Stimulated activated CD8-positive, alpha-beta memory T cell treated with anti-CD3 and anti-CD28 coated beads, Interleukin-4, amount 100 ng/mL, for 24 hours (primary cell): Measurements from ENCODE around the gene HADHB.
A peak's percentile ranks its signal among the peaks of the same experiment; 100 is the strongest.
"Not testable (repeated sequence)": the region's sequence is repeated elsewhere in the genome, so short reads cannot be mapped to it uniquely, and the experiment has no call there.

Source experiments
- DNase-seq: peaks from one replicate; pipeline ENCODE4 v3.0.0-alpha.2; 2020; ENCODE audit warnings: low read depth

Gene HADHB

DNA sequence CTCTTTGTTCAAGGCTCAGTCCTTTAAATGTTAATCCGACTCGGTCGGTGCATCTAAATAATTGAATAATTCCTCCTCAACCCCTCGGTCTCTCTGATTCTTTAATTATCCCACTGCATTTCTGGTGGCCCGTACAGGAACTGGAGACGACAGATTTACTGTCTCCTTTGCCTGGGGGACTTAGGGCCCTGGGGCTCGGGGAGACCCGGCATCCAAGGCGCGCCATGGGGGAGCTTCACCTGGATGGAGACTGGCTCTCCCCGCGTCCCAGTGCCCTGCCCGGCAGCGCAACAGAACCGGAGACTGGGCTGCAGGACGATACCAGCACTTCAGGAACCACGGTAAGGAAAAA lies 53.5 kb downstream of the HADHB start:
- DNase-seq = no peak

DNA sequence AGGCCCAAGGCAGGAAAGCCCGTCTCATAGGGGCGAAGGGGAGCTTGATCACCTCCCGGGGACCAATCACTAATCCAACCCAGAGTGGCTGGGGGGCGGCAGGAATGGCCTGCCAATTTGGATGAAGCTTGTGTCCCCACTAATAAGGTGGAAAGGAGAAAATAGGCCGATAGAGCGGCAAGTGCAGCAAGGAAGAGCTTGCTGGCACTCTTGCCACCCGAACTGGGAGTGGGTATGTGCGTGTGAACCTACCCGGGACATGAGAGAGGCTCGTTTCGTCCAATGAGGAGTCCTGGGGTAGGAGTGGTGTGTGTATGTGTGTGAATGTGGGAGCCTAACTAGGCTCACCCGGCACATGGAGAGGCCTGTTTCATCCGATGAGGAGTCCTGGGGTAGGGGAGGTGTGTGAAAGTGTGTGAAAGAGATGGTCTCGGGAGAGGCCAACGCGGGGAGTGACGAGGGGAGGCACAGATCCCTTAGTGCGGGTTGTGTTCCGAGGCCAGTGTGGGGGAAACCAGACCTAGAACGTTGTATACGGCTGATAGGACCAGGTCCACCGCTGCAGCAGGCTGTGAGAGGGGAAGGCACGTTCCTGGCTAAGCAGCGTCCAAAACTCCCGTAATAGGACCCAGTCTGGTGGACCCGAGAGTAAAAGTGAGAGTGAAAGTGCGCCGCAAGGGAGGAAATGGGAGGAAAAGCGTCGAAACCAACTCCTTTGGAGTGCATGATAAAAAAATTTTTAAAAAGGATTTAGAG lies 54.1 kb downstream of the HADHB start:
- DNase-seq = no peak

DNA sequence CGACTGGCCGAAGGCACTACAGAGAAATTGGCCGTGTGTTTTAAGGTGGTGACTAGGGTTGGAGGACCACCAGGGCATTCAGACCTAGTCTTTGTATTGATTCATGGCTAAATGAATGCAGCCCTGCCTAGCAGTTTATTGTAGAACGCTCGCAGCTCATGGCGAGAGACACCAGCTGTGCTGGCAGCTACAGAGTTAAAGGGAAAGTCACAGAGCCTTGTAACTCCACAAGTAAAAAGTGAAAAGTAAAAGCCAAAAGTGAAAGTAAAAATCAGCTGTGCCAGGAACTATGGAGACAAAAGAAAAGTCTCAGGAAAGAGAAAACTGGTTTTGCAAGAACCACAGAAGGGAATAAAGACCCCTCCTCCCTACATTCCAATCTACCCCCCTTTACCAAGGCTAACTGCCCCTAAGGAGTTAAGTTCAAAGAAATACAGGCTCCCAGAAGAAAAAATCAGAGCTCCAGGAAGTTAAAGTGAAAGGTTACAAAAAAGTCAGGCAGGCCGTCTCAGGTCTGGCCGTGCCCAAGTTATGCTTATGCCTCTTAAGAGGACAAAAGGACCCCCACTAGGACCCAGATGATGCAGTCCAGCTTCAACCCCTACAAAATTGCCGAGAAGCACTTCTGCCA lies 54.8 kb downstream of the HADHB start:
- no peak for DNase-seq

DNA sequence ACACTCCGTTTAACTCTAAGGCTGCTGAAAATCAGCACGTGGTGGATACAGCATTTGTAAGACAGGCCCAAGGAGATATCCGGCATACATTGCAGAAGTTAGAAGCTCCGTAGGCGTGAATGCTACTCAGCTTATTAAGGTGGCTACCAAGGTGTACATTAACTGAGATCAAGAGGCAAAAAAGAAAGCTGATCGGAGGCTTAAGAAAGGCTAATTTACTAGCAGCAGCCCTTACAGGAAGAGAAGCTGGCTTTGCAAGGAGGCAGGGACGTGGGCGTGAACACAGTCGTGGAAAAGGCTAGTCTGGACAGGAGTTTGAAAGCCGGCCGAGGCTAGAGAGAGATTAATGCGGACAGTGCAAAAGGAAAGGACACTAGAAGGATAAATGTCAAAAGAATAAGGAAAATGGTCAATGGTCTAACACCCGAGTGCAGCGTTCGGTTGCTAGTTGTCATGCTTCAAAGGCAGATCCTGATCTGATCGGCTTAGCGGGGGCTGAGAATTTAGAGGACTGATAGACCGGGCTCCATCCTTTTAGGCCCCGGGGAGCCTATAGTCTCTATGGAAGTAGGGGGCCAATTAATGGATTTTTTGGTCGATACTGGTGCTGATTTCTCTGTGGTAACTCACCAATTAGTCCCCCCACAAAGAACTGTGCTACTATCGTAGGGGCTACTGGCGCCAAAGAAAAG lies 55.6 kb downstream of the HADHB start:
- DNase-seq = no peak

DNA sequence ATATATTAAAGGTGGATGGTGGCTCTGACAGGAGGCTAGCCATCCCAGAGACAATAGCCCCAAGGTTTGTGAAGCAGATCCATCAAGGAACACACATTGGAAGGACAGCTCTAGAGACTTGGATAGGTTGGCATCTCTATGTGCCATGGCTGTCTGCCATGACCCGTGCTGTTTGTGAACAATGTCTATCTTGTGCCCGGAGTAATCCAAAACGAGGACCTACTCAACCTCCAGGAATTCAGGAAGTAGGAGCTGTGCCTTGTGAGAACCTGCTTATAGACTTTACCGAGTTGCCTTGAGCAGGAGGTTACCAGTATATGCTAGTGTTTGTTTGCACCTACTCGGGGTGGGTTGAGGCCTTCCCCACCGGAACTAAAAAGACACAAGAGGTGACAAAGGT lies 58.1 kb downstream of the HADHB start:
- DNase-seq = no peak

DNA sequence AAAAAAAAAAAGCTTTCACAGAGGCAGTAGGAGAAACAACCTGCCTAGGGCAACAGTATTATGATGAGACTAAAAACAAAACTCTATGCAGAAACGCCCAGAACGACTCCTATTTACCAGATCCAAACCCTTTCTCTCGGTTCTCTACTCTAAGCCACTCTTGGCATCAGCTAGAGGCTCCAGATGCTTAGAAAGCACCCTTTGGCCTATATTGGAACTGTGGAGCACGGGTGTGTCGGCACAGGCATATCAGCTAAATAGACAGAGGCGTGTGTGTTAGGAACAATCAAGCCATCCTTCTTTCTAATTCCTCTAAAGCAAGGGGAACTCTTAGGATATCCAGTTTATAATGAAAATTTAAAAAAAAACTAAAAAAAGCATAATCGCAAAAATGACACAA lies 60.4 kb downstream of the HADHB start:
- not testable (repeated sequence) for DNase-seq

DNA sequence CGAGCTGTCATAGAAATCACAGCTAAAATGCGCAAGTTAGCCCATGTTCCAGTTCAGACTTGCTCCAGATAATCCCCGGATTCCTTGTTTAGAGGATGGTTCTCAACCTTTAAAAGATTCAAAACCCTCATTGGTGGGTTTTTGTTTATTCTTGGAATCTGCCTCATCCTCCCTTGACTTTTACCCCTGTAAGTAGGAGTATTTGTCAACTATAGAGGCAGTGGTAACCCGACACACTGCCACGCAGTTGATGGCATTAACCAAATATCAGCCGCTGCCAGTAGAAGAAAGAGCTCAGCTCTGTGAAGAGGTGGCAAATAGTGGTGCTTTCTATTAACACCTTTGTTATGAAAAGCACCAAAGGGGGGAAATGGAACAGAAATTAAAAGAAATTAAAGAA lies 60.8 kb downstream of the HADHB start:
- DNase-seq = no peak

DNA sequence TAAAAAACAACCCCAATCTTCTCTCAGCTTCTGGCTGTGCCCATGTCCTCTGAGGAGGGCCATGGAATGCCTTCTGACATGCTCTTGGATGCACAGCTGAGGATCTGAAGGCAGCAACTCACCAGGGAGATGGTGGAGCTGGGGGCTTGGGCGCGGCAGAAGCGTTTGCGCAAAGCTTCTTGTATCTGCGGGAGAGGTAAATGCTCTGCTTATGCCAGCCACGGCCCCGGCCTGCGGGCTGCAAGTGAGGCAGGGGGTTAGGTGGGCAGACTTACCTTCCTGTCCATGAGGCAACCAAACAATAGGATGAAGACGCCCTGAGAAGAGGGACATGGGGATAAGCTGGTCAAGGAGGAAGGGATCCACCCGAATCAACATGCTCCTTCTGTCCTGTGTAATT lies 65.2 kb downstream of the HADHB start:
- DNase-seq = no peak

DNA sequence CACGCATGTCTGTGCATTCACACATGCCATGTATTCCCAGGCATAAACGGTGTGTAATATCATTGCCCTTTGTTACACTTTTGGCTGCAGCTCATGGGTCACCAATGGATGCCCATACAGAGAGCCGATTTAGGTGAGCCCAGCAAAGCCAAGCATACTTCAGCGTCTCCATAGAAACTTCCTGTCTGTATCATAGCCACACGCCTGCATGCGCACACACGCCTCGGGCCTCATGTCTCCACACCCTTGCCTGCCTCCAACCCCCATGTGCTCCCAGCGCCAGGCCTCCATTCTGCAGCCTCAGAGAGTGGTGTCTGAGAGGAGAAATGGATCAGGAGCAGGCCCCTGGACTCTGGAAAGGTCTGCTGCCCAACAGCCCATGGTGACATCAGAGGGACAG lies 67.7 kb downstream of the HADHB start:
- DNase-seq = no peak

DNA sequence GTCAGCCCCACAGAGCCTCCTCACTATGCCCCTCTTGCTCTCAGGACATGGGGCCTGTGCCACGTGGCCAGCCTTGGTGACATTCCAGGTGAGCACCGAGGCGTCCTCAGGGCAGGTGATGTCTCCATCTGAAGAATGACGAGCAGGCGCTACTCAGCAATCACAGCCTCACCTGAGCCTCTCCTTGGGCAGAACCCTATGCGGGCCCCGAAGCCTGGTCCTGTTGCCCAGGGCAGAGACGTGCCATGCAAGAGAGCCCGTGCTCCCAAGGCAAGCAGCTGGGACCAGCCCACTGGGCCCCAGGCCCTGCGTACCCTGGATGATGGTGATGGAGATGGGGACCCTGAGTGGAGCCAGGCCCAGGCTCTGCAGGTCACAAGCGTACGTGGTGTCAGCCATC lies 68.7 kb downstream of the HADHB start:
- no peak for DNase-seq

DNA sequence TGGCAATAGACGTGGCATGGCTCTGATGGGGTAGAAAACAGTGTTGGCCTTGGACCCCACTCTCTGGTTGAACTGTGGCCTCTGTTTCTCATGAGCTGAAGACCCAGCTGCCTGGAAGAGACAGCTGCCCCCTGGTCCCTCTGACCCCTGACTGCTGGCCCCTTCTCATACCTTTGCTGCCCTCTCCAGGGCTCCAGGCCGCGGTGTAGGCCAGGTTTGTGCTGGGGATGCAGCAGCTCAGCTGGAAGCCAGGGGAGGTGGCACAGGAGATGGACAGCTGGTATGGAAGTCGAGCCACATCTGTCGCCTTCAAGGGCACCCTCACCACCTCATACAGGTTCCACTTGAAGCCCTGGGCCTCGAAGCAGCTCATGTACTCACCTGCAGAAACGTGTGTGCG lies 69.5 kb downstream of the HADHB start:
- no peak for DNase-seq

DNA sequence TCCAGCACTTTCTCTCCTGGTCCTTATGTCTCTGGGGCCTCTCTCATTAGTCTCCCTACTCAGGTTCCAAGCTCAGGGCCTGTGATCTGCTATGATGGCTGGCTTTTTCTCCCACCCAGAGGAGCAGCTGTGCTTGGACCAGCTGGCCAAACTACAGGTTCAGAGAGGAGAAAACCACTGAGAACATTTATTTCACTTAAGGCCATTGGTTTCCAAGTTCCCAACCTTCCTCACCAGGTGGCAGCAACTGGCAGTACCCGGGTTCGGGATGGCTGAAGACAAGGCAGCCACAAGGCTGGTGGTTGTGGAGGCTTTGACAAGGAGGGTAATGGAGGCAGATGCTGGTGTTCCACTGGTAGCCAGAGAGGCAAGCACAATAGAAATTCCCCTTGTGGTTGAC lies 71.3 kb downstream of the HADHB start:
- DNase-seq = no peak

DNA sequence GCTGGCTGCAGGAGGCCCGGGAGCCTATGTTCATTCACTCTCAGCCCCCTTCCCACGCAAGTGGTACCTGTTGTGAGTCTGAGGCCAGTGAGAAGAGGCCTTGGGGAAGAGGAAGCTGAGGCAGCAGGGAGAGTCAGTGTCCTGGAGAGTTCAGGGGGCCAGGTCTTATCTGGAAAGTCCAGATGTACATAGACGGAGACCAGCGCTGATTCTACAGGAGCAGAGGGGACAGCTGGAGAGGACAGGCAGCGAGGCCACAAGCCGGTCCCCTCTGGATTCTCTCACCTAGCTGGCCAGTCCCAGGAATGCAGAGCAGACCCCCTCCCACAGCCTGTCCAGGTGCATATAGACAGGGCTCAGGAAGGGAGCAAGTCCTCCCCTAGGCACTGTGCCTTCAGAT lies 72.1 kb downstream of the HADHB start:
- no peak for DNase-seq

DNA sequence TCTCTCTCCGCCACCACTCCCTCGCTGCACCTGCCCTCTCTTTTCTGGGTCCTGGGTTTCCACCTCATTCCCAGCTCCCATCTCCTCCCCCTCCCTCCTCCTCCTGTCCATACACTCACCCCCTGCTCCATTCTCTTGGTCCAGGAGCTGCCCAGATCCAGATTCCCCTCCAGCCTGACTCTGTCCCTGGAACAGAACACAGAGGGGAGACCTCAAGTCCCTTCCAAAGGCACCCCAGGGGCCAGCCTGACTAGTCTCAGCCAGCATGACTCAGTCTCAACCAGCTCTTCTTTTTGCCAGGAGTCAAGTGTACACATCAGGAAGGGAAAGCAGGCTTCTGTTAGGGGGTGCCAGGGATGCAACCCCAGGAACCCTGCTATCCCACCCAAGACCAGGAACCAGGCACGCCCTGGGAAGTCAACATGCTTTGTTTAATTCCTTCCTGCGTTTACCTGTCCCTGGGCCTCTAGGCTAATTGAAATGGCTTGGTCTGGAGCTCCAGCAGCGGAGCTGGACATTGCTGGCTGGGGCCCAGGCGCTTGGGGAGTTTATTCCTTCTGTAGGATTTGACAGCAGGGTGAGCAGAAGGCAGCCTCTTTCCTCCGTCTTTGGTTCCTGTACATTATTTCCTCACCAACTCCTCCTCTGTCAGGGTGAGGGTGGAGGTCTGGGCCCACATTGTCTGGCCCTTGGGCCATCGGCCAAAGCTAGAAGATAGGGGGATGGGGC lies 72.8 kb downstream of the HADHB start:
- DNase-seq = no peak

DNA sequence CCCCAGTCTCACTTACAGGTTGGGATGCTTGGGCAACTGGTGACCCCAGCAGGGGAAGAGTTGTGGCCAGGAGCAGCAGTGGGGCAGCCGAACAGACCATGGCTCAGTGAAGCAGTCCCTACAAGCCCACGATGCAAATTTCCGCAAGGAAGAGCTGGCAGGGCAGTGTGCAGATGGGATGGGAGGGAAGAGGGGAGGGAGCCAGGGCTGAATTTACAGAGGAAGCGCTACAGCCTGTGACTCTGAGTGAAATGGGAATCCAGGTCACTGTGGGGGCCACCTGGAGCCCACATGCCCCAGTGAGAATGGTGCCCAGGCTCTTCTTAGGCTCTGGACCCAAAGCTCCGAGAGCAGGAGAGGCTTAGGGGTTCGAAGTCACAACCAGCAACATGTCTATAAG lies 74.2 kb downstream of the HADHB start:
- no peak for DNase-seq

DNA sequence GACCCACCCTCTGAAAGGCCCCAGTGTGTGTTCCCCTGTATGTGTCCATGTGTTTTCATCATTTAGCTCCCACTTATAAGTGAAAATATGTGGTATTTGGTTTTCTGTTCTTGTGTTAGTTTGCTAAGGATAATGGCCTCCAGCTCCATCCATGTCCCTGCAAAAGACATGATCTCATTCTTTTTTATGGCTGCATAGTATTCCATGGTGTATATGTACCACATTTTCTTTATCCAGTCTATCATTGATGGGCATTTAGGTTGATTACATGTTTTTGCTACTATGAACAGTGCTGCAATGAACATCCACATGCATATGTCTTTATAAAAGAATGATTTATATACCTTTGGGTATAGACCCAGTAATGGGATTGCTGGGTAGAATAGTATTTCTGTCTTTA lies 79.7 kb downstream of the HADHB start:
- not testable (repeated sequence) for DNase-seq

DNA sequence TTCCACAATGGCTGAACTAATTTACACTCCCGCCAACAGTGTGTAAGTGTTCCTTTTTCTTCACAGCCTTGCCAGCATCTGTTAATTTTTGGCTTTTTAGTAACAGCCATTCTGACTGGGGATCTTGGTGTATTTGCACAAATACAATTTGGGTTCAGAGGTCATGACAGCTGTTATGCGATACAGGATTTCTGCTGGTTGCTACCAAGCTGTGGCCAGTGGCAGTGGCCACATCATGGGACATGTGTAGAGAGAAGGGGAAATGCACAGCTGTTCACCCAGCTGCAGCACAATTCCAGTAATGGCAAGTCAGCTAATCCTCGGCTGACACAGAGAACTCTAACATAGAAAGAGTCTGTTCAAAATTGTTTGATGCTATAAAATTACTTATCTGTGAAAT lies 80.2 kb downstream of the HADHB start:
- no peak for DNase-seq

DNA sequence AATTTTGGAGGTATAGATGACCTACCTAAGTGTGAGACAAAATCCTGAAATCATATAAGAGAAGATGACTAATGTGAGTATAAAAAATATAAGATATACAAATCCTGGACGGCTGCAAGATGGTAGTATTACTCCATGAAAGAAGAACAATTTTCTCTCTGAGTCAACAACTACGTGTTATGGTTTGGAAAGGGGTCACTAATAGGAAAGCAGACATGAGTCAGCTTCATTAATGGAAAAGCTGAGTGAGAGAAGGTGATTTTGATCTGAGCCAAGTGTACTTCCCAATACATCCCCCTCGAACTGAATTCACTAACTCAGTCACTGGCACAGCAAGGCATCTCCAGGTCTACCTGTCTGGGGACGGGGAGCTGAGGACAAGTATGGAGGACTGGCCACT lies 81.1 kb downstream of the HADHB start:
- no peak for DNase-seq

DNA sequence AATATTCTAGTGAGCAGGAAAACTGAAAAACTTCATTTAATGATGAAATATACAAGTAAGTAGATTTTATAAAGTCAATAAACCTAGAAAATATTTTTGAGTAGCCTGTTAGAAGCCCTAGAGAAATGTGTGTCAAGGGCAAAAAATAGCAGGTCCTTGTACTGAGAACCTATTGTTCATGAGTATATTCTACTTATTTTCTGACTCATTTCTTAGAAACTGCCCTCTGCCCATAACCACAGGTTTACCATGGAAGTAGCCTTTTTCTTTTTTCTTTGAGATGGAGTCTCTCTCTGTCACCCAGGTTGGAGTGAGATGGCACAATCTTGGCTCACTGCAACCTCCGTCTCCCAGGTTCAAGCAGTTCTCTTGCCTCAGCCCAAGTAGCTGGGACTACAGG lies 81.8 kb downstream of the HADHB start:
- no peak for DNase-seq

DNA sequence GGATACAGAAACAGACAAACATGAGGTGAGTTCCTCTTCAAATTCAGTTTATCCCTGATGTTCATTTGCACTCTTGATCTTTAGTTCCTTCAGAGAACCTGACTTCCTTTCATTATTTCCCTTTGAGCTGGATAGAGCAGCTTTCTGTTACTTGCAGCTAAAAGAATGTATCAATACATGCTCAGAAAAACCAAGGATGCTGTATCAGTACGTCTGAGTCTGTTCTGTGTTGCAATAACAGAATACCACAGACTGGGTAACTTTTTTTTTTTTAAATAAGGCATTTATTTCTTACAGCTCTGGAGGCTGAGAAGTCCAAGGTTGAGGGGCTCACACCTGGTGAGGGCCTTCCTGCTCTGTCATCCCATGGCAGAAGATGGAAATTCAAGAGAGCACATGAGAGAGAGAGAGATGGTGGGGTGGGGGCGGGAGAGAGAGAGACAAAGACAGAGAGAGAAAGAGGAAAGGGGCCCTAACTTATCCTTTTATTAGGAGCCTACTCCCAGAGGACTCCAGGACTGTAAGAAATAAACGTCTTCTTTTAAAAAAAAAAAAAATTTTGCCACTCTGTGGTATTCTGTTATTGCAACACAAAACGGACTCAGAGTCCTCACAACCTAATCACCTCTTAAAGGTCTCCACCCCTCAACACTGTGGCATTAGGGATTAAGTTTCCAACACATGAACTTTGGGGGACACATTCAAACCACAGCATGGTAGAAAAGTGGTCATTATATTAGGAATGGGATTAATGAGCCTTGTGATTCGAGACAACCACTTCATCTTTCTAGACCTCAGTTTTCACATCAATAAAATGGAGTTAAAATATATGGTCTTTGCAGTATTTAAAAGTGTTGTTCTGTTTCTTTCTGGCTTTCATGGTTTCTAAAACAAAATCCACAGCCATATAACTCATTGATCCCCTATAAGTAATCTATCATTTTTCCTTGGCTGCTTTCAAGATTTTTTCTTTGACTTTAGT lies 82.8 kb downstream of the HADHB start:
- no peak for DNase-seq

DNA sequence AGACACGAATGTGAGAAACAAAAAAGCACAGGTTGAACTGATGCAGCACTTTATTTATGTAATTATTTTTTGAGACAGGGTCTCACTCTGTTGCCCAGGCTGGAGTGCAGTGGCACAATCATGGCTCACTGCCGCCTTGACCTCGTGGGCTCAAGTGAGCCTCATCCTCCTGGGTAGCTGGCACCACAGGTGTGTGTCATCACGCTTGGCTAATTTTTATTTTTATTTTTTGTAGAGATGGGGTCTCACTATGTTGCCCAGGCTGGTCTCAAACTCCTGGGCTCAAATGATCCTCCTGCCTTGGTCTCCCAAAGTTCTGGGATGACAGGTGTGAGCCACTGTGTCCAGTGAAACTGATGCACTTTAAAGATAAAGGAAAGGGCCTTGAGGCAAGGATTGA lies 84.3 kb downstream of the HADHB start:
- not testable (repeated sequence) for DNase-seq

DNA sequence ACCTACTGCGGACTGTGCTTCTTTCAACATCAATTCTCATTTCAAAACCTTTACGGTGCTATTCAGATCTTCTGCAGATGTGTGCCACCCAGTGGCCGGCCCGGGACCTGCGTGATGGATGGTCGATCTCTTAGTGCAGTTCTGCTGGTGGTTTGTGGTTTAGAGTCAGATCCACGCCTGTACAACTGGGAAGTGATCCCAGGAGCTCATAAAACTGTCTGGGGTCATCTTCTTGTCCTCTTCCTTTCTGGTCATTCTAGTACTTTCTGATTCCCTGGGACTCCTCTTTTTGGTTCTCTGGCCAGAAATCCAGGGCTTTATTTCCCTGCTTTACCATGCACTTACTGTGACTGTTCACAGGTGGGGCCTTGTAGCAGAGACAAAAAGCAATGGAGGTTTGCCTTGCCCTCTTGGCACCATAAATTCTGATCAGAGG lies 85.4 kb downstream of the HADHB start:
- DNase-seq = peak; percentile 71
